ENCODE measurements around the gene UBR7.
"Not testable (repeated sequence)": the region's sequence is repeated elsewhere in the genome, so short reads cannot be mapped to it uniquely, and the experiment has no call there.

The UBR7 gene

DNA sequence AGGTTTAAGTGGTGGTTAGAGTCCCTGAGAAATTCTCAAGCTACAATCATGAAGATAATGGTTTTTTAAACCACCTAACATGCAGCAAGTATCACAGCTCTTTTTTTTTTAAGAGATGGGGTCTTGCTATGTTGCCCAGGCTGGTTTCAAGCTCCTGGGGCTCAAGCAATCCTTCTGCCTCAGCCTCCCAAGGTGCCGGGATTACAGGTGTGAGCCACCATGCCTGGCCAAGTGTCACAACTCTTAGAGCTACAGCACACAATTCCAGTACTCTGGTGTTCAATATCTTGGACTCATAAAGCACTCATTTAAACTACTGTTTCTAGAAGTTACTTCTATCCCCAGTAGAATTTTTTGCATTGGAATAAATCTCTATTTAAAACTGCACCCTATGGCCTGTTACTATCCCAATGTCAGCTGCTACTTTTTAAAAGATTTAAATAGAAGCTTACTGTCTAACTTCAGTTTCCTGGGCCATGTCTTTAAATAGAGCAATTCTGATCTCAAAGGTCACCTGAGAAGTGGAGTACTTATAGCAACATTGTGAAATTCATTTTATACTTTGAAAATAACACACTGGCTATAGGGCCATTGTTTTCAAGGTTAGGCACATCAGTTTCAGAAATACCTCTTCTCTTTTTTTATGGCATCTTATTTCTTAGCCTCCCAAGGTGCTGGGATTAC, 11.6 kb upstream of the UBR7 start:
- no peak for DNase-seq (ENCODE audit: low spot score)

DNA sequence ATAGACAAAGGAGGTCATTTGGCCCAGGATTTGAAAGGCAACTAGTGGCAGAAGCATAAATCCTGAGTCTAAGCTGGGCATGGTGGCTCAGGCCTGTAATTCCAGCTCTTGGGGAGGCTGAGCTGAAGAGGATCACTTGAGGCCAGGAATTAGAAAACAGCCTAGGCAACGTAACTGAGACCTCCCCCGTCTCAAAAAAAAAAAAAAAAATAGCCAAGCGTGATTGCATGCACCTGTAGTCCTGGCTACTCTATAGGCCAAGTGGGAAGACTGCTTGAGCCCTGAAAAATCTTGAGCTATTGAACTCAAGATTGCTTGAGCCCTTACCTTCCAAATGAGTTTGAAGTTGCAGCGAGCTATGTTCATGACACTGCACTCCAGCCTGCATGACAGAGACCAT, 8.0 kb upstream of the UBR7 start:
- no peak for DNase-seq (ENCODE audit: low spot score)

DNA sequence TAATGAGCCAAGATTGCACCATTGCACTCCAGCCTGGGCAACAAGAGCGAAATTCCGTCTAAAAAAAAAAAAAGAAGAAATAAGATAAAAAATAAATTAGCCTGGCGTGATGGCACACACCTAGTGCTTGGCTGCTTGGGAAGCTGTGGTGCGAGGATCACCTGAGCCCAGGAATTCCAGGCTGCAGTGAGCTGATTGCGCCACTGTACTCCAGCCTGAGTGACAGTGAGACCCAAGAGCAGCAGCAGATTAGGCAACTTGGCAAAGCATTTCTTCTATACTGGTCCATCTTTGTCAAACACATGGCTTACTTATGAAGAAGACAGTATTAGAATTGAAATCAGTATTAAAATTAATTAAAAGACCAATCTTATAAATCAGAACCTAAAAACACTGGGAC, 6.5 kb upstream of the UBR7 start:
- no peak for DNase-seq (ENCODE audit: low spot score)

DNA sequence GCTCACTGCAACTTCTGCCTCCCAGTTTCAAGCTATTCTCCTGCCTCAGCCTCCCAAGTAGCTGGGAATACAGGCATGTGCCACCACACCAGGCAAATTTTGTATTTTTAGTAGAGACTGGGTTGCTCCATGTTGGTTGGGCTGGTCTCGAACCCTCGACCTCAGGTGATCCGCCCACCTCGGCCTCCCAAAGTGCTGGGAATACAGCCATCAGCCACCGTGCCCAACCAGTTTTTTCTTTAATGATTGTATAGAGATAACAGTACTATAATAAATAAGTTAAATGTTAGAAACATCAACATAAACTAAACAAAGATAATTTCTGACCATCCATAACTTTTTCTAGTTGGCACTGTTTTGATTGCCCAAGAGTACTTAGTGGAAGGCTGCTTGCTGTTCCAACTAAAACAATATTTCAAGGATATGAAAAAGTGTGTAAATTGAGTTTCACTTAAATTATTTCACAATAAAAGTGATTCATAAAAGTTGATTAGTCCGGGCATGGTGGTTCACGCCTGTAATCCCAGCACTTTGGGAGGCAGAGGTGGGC, 5.8 kb upstream of the UBR7 start:
- no peak for DNase-seq (ENCODE audit: low spot score)

DNA sequence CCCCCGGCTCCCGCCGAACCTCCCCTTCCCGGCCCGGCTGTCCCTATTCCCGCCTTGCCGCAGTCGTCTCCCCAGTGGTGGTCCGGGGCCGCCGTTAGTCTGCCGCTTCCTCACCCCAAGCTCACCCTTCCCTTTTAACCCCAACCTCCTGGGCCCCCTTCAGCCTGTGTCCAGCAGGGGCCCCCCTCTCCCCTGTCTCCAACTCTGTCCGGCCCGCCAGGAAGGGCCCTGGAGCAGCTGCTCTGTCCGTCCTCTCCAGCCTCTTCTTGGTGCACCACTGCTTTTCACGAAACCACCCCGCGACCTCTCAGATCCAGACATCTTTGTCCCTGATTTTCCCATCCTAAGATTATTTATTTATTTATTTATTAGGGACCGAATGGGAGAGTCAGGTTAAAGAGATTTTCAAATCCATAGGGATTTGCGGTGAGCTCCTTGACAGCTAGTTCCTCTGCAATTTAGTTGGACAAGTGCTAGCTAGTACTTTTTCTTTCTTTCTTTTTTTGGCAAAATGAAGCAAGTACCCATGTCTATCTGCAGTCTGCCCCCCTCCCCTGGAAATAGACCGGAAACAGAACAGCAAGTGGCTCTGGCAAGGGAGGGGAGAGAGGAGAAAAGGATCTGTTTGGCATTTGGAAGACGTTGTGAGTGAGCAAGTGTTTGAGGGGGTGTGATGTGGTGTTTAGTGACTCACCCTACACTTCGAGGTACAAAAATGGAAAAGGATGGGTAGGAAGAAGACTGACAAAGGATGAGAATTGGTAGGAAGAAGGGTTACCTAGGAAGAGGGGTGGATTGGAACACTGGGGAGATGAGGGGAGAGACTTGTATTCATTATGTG, 632 bp downstream of the UBR7 start:
- peak; percentile 29 for DNase-seq (ENCODE audit: low spot score)

DNA sequence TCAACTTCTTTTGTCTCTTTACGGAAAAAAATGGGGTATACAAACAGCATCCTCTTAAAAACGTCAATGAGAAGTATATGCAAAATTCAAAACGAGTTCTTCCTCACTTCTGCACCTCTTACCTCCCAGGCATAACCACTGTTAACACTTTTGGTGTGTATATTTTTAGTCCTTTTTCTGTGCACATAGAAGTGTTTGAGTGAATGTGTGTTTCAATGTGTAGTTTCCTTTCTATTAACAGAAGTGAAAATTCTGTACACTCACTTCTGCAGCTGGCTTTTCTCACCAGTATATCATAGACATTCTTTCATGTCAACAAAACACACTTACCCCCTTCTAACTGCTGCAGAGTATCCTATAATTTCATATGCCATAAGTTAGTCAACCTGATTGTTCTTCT, 5.4 kb downstream of the UBR7 start:
- DNase-seq (ENCODE audit: low spot score): no peak

DNA sequence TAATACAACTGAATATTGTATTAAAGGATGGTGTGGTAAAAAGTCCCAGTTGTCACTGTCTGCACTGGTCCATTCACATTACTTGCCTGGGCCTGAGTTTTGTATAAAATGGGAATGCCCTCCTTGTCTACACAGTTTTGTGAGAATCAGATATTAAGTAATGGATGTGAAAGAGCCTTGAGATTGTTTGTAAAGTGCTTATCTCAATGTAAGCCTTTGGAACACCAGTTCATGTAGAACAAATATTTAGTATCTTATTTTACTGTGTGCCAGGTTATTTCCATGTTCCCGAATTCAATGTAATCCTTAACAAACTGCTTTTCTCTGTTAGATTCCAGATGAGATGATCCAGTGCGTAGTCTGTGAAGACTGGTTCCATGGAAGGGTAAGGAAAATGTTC, 7.5 kb downstream of the UBR7 start:
- DNase-seq (ENCODE audit: low spot score): no peak

DNA sequence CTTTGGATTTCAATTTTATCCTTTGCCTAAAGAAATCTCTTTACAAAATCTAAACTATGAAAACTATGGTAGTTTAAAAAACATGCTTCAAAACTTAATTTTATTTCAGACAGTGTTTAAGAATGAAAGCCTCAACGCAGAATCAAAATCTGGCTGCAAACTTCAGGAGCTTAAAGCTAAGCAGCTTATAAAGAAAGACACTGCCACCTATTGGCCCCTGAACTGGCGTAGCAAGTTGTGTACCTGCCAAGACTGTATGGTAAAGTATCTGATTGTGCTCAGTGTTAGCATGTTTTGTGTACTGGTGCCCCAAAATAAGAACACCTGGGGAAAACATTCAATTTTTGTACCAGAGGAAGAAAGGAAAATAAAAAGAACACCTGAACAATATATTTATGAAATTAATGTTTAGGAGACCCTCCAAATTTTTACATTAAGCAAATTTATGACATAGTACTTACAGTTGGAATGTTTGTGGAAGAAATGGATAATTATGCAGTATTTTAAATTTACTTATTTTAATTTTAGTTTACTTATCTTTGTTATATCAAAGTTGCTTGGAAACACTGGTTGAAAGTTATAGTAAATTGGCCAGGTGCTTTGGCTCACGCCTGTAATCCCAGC, 12.2 kb downstream of the UBR7 start:
- peak; percentile 73 for DNase-seq (ENCODE audit: low spot score)

DNA sequence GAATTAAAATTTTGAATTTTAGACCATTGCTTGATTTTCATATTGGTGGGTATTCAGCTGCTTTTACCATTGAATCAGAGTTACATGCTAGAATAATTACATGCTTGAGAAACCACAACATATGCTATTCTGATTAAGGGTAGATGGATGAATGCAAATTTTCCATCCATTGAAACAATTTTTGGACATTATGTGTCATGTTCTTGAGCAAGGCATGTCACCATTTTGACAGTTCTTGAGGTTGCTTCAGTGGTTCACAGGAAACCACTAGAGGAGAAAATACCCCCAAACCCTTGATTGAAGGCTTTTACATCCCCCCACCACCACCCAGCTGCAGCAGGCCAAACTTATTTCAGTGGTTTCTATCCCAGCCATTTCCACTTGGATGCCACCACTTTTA, 13.5 kb downstream of the UBR7 start:
- no peak for DNase-seq (ENCODE audit: low spot score)

DNA sequence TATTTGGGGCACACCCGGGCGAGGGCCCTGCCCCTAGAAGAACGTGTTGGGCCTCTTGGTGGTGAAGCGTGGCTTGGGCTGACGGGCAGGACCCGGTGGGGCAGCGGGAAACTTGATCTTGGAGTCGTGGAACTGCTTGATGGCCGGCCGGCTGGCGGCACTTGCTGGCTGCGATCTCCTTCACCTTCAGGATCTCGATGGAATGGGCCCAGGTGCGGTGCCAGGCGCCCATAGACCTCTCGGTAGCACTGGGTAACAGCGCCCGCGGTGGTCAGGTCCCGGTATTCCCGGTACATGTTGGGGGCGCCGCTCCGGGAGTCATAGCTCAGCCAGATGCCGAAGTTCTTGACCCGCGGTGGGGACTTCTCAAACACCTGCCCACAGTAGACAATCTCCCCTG, 16.5 kb downstream of the UBR7 start:
- DNase-seq (ENCODE audit: low spot score): no peak

DNA sequence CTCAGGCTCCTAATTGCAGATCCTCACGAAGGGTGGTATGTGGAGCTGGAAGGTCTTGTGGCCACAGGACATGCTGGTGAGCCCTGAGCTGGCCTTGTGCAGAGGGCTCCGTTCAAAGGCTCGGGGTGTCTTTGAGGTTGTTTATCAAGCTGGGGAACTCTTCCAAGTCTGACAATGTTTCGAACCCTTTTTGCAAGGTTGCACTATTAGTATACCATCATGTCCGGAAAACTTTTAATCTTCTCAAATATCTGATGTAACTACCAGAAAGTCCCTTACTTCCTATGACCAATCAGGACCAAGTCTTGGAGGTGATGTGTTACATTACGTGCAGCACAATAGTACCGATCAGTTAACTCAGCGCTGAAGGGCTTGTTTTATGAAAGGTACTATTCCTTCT, 21.5 kb downstream of the UBR7 start:
- DNase-seq (ENCODE audit: low spot score): no peak

DNA sequence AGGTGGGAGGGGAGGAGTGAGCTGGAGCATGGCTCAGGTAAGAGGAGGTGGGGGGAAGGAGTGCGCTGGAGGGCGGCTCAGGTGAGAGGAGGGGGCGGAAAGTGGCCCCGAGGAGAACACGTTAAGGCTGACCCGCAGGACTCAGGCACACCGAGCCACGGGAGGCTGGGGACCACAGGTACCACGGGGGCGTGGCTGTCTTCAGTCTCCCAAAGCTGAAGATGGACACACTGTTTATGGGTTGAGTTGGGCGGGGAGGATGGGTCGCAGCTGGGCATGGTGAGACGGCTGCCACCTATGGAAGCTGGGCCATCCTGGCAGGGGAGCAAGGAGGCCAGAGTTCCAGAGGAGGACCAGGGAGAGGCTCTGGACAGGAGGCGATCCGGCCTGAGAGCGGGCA, 23.5 kb downstream of the UBR7 start:
- no peak for DNase-seq (ENCODE audit: low spot score)

DNA sequence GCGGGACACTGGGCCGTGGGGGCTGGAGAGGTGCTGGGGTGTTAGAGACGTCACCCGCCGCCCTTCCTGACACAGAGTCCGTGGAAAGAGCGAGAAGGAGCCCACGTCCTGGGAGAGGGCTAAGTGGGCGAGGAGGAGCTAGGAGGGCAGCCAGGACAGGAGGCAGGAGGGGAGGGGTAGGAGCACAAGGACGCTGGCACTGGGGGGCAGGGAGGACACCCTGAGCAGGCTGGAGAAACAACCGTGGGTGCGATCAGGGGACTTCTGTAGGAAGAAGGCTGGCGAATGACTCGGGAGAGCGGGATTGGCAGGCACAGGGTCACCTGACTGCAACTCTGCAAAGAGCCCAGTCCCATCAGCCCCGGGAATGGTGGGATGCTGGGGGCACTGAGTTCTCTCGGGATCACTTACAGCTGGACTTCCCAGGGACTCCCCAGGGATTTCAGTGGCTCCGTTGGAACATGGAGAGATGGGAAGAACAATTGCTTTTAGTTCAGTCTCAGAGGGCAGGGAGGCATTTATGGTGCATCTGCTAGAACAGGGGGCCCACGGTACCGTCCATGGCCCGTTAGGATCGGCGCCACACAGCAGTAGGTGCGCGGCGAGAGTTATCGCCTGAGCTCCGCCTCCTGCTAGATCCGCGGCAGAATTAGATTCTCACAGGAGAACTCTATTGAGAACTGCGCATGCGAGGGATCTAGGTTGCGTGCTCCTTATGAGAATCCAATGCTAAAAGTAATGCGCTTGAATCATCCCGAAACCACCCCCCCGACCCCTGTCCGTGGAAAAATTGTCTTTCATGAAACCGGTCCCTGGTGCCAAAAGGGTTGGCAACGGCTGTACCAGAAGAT, 24.3 kb downstream of the UBR7 start:
- peak; percentile 72 for DNase-seq (ENCODE audit: low spot score)

DNA sequence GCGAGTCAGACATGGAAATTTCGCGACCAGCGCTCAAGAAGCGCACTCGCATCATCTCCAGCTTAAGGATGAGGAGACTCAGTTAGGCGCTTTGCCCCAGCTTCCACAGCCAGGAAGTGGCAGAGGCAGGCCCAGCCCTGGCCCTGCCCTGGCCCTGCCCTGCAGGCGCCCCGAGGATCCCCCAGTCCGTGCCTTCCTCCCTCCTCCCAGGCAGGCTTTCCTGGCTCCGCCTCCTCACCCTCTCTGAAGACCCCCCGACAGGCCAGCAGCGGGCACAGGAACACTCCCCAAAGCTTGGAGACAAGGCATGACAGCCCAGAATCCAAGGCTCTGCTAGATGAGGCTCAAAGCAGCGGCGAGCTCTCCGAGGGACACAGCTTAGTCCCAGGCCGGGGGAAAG, 25.1 kb downstream of the UBR7 start:
- DNase-seq (ENCODE audit: low spot score): no peak

DNA sequence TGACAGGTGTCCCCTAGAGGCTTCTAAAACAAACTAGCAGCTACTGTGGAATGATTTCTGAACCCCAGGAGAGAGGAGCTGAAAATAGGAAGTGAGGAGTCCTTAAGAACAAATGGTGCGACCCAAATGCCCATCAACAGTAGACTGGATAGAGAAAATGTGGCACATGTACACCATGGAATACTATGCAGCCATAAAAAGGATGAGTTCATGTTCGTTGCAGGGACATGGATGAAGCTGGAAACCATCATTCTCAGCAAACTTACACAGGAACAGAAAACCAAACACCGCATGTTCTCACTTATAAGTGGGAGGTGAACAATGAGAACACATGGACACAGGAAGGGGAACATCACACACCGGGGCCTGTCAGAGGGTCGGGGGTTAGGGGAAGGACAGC, 26.0 kb downstream of the UBR7 start:
- DNase-seq (ENCODE audit: low spot score): not testable (repeated sequence)

DNA sequence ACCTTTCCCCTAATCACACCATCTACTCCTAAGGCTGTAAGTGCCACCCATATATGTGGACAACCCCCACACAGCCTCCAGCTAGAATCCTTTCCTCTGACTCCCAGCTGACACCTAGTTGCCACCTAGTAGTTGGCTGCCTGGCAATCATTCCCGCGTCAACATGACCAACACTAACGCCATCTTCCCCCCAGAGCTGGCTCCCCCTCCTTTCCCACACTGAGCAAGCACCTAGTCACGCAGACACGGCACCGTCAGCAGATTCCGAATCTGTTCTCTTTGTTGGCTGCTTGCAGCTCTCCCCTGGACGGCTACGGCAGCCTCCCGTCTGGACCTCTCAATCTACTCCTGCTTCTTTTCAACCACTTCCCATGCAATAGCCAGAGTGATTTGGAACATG, 27.7 kb downstream of the UBR7 start:
- DNase-seq (ENCODE audit: low spot score): no peak

DNA sequence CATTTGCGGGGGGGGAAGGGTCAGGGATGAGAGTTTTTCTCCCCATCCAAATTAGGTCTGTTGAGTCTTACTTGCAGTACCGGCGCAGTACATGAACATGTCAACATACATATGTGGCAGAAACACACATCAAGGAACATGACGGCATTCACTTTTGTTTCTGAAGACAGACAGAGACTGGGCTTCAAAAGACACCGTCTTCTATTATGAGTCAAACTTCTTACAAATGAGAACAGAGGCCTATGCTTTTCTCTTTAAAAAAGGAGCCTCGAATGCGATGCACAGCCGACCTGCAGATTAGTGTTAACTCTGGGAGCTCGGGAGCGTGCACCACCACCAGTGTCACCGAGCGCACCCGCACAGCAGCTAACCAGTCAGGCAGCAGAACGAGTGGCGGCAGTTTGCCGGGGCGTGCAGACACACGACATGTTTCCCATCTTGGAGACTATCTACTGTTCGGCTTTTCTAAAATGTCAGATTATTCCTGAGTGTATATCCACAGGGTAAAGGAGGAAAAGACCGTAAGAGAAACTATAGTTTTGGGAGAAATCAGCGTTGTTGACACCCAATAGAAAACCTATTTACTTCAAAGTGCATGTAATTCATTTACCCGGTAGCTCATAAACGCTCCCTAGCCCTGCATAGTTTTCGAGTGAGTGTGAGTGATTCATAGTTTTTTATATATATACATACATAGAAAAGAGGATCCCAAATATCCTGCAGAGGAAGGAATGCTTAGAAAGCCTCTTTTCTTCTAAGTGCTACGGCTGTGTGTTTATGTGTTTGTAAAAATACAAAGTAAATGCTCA, 33.0 kb downstream of the UBR7 start:
- no peak for DNase-seq (ENCODE audit: low spot score)

DNA sequence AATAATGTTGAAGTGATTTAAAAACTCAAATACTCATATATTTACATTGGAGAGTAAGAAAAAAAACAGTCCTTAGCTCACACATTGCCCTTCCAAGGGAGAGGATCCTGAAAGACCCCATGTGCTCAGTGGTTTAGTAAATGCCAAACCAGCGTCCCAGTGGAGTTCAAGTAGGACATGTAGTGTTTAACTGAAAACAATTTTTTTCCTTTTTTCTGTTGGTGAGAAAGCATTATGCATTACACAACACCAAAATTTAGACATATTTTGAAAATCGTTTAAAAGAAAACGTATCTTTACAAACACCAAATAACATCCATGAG, 33.6 kb downstream of the UBR7 start:
- no peak for DNase-seq (ENCODE audit: low spot score)

DNA sequence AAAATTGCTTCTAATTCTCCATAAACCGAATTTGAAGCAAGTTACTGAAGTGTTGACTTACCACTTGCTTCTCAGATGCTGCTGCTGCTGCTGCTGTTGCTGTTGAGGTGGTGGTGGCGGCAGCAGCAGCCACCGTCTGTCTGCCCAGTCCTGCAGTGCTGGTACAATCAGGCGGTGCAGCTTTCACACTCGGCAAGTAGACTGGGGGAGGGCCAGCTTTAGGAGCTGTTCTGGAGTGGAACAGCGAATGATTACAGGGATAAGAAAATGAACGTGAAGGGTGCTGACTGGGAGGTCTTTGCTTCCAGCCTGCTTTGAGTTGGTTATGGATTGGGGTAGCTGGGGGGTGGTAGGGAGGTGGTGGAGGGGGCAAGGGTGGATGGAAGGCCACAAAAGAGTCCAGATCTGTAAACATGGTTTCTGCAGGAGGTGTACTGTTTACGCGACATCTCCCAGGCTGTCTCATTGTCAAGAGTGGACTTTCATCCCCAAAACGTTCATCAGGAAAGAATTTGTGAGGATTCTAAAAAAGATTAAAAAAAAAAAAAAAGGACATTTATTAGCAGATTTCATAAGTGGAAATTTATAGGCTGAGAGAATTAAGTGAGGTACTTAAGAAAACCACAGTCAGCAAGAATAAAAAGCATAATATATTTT, 38.8 kb downstream of the UBR7 start:
- DNase-seq (ENCODE audit: low spot score): no peak

DNA sequence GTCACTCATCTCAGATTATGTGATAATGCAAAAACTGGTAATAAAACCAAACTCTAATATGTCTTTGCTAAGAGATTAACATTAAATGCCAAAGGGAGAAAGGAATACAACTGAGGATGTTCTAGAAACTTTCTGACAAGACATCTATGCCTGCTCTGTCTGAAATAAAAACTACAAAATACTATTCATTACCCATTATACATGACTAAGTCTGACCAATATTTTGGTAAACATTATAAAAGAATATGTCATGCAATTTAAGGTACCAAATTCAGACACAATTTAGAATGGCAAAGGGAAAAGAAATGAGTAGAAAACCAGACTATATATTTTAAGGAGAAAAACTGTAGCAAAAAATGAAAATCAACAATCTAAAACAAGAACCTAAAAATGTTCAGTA, 39.5 kb downstream of the UBR7 start:
- no peak for DNase-seq (ENCODE audit: low spot score)
